AG04450 (cell line): ENCODE measurements around the gene GFPT1. TPM values are rescaled to one million over a fixed set of nuclear protein-coding genes. Genes with fewer than 3 reads are reported as not detected.

Source experiments
- CTCF ChIA-PET: fragments of 300-600, 350-600 bp; formaldehyde crosslinking; extraction: SDS; loops from one replicate; lab custom pipeline; 2022; ENCODE audit warnings: antibody characterized with exemption, inconsistent platforms; lab: Charles Lee
- POLR2A ChIA-PET: fragments of 350-600 bp; formaldehyde crosslinking; extraction: SDS; loops from one replicate; lab custom pipeline; 2021; ENCODE audit warnings: antibody characterized with exemption, inconsistent platforms; lab: Yijun Ruan, JAX
- DNase-seq: peaks from one replicate; pipeline ENCODE4 v3.0.0-alpha.2; 2011; ENCODE audit warnings: low read depth, low spot score
- H3K27ac ChIP-seq: one replicate; pipeline ENCODE4 v1.5.1; 2012; ENCODE audit warnings: low read depth, low read length, control low read depth
- H3K27me3 ChIP-seq: one replicate; pipeline ENCODE4 v1.6.0; 2012; ENCODE audit warnings: low read length; ENCODE audit not compliant: control insufficient read depth, insufficient read depth
- H3K4me3 ChIP-seq: 2 replicates; pipeline ENCODE4 v1.5.1; 2011; ENCODE audit warnings: mild to moderate bottlenecking, low read depth, low read length, control low read depth
- H3K9me3 ChIP-seq: 2 replicates; pipeline ENCODE4 v1.5.1; 2012; ENCODE audit warnings: low read length; ENCODE audit not compliant: control insufficient read depth, insufficient read depth
- polyA plus RNA-seq: library from polyadenylated mRNA; depleted of rRNA; stranded (reverse); fragments of >200 nt; gene quantifications from 2 replicates; pipeline ENCODE4 v1.2.3, GENCODE V29; 2011
- TF ChIP-seq, protein P1 (sequence below): IDR thresholded peaks from 2 replicates; pipeline ENCODE4 v1.5.1; 2011; ENCODE audit warnings: low read depth, low read length, control low read depth, inconsistent platforms

GFPT1 gene
- polyA plus RNA-seq, 1 experiment: 47.4 TPM

GRCh38 chr2:69411120-69411519 lies 24.1 kb upstream of the GFPT1 start:
- no peak overlapping the region for H3K4me3 ChIP-seq
- no peaks in the 10 kb centered on the region for H3K9me3 ChIP-seq
- no peak for DNase-seq
- no peaks in the 10 kb centered on the region for H3K27me3 ChIP-seq
- CTCF ChIA-PET: interaction anchor here (0.5 kb wide), 1 partner anchor 77 kb away, joined by 4 read pairs; no protein-coding TSS in a partner anchor
- H3K27ac ChIP-seq: no peak overlapping the region
- TF ChIP-seq, protein P1, sequence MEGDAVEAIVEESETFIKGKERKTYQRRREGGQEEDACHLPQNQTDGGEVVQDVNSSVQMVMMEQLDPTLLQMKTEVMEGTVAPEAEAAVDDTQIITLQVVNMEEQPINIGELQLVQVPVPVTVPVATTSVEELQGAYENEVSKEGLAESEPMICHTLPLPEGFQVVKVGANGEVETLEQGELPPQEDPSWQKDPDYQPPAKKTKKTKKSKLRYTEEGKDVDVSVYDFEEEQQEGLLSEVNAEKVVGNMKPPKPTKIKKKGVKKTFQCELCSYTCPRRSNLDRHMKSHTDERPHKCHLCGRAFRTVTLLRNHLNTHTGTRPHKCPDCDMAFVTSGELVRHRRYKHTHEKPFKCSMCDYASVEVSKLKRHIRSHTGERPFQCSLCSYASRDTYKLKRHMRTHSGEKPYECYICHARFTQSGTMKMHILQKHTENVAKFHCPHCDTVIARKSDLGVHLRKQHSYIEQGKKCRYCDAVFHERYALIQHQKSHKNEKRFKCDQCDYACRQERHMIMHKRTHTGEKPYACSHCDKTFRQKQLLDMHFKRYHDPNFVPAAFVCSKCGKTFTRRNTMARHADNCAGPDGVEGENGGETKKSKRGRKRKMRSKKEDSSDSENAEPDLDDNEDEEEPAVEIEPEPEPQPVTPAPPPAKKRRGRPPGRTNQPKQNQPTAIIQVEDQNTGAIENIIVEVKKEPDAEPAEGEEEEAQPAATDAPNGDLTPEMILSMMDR: no peak
- POLR2A ChIA-PET: no interaction called here

DNA sequence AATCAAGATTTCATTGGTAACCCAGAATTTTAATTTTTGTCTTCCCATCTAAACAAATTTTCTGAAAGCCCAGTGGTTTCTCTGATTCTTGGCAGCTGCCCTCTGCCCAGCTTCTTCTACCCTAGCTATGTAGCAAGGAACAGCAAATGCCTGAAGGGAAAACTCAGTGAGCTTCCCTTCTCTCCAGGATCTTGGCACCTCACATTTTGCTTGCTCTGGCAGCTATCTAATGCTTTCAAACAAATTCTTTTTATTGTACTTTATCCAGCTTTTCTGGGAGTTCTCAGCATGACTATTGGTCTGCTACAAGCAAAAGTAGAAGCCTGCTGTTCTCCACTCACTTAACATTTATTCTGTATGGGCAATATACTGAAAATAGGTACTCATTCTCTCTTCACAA lies 18.3 kb upstream of the GFPT1 start:
- H3K27ac ChIP-seq: no peak overlapping the region
- peaks cover 10% of the 10 kb centered on the region for H3K9me3 ChIP-seq
- H3K4me3 ChIP-seq: no peak overlapping the region
- TF ChIP-seq, protein P1: no peak
- ChIA-PET CTCF (no interaction called here), POLR2A (no interaction called here)
- H3K27me3 ChIP-seq: no peaks in the 10 kb centered on the region
- no peak for DNase-seq

DNA sequence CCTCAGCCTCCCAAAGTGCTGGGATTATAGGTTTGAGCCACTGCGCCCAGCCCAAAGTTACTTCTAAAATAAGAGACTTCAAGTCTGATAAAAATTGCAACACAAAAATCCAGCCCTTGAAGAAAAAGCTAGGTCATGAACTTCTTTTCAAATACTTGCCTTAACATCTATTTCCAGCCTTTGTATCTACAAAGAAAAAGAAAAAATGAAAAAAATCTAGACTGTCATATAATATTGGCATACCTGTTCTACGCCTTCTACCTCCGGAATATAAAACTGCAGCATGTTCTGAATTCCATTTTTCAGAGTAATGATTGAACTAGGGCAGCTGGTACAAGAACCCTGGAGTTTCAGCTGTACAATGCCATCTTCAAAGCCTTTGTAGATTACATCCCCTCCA lies 13.1 kb upstream of the GFPT1 start:
- peaks cover 10% of the 10 kb centered on the region for H3K9me3 ChIP-seq
- TF ChIP-seq, protein P1: no peak
- no peaks in the 10 kb centered on the region for H3K27me3 ChIP-seq
- CTCF ChIA-PET: interaction anchor here (1.4 kb wide), 1 partner anchor 37 kb away, joined by 4 read pairs; the partner anchor contains the start of gene NFU1
- no peak overlapping the region for H3K4me3 ChIP-seq
- no peak overlapping the region for H3K27ac ChIP-seq
- POLR2A ChIA-PET: interaction anchor here (0.7 kb wide), 1 partner anchor 37 kb away, joined by 3 read pairs; the partner anchor contains the start of gene NFU1
- no peak for DNase-seq

GRCh38 chr2:69397234-69397633 lies 10.2 kb upstream of the GFPT1 start:
- no peaks in the 10 kb centered on the region for H3K27me3 ChIP-seq
- ChIA-PET CTCF (no interaction called here), POLR2A (no interaction called here)
- H3K4me3 ChIP-seq: no peak overlapping the region
- TF ChIP-seq, protein P1: no peak
- H3K9me3 ChIP-seq: no peaks in the 10 kb centered on the region
- no peak for DNase-seq
- no peak overlapping the region for H3K27ac ChIP-seq

- no peak overlapping the region for H3K27ac ChIP-seq
- DNase-seq: no peak
- ChIA-PET POLR2A (no interaction called here), CTCF (no interaction called here)
- H3K27me3 ChIP-seq: no peaks in the 10 kb centered on the region
- TF ChIP-seq, protein P1: no peak
- H3K9me3 ChIP-seq: no peaks in the 10 kb centered on the region
- no peak overlapping the region for H3K4me3 ChIP-seq
Observed at GRCh38 chr2:69395866-69396265, 8.8 kb upstream of the GFPT1 start.
